T-cell (primary cell): Measurements from ENCODE around the gene WASF1. TPM values are rescaled to one million over a fixed set of nuclear protein-coding genes. Genes with fewer than 3 reads are reported as not detected.

ENCODE experiments used
- ATAC-seq, 4 experiments: fragments of 200-7000 bp in 3 of 4; fragments of 150-1000 bp in 1 of 4; cut with Tn5 transposase; replicated peaks in 1 of 4; 1 replicate in 3 of 4; 2 replicates in 1 of 4; pipeline ENCODE4 v1.10.0; 2021; ENCODE audit warnings: moderate library complexity in 3 of 4, mild to moderate bottlenecking in 2 of 4, moderate number of reproducible peaks in 1 of 4
- CTCF ChIA-PET, 2 donors: fragments of 300-600 bp; sonication (Branson Sonifier 250); formaldehyde crosslinking; loops; one replicate each; lab custom pipeline; 2022; ENCODE audit warnings: antibody characterized with exemption in 2 of 2; lab: Charles Lee
- POLR2A ChIA-PET, 2 donors: fragments of 300-600 bp; sonication (Branson Sonifier 250); formaldehyde crosslinking; loops; one replicate each; lab custom pipeline; 2022; ENCODE audit warnings: antibody characterized with exemption in 2 of 2; lab: Charles Lee
- DNase-seq, 35 experiments: peaks; one replicate each; pipeline versions ENCODE4 v3.0.0 to v3.0.0-alpha.2; 2013 to 2023
- H3K27ac ChIP-seq: one replicate; pipeline ENCODE4 v1.5.1; 2013; ENCODE audit warnings: low read length
- H3K27me3 ChIP-seq, 2 experiments: replicated peaks in 1 of 2; 1 replicate in 1 of 2; 2 replicates in 1 of 2; pipeline versions ENCODE4 v1.6.1 to v1.7.0; 2013; ENCODE audit warnings: low read length in 1 of 2, mixed read lengths in 1 of 2; ENCODE audit not compliant: control insufficient read depth in 2 of 2, insufficient read depth in 2 of 2; ENCODE audit errors: extremely low read depth in 1 of 2
- H3K36me3 ChIP-seq, 2 donors: 1 replicate in 1 of 2; 2 replicates in 1 of 2; pipeline versions ENCODE4 v1.6.1 to v1.7.0; 2013; ENCODE audit warnings: low read length in 1 of 2; ENCODE audit not compliant: control insufficient read depth in 2 of 2, insufficient read depth in 1 of 2; ENCODE audit errors: extremely low read depth in 1 of 2
- H3K4me1 ChIP-seq, 2 experiments: 1 replicate in 1 of 2; 2 replicates in 1 of 2; pipeline versions ENCODE4 v1.6.1 to v1.7.0; 2013; ENCODE audit warnings: low read length in 2 of 2, mixed read lengths in 1 of 2; ENCODE audit not compliant: insufficient read depth in 2 of 2, control insufficient read depth in 1 of 2; ENCODE audit errors: extremely low read depth in 1 of 2
- H3K4me3 ChIP-seq, 2 donors: 1 replicate in 1 of 2; 2 replicates in 1 of 2; pipeline versions ENCODE4 v1.5.1 to v1.7.0; 2013; ENCODE audit warnings: mild to moderate bottlenecking in 2 of 2, low read length in 1 of 2, moderate library complexity in 1 of 2; ENCODE audit not compliant: control insufficient read depth in 1 of 2; ENCODE audit errors: extremely low read depth in 1 of 2
- H3K9me3 ChIP-seq: 2 replicates; pipeline ENCODE4 v1.7.0; 2013
- H3K27ac Mint-ChIP-seq, 2 donors: one replicate each; pipeline ENCODE4 v1.8.0; 2020 to 2021; ENCODE audit warnings: mild to moderate bottlenecking in 2 of 2, mixed read lengths in 2 of 2
- H3K27me3 Mint-ChIP-seq, 2 donors: one replicate each; pipeline ENCODE4 v1.8.0; 2021 to 2022; ENCODE audit warnings: mixed read lengths in 2 of 2
- H3K36me3 Mint-ChIP-seq: one replicate; pipeline ENCODE4 v1.8.0; 2021; ENCODE audit warnings: mixed read lengths
- H3K4me1 Mint-ChIP-seq, 3 donors: one replicate each; pipeline ENCODE4 v1.8.0; 2020 to 2022; ENCODE audit warnings: mixed read lengths in 3 of 3, mild to moderate bottlenecking in 1 of 3
- H3K4me3 Mint-ChIP-seq, 3 donors: one replicate each; pipeline ENCODE4 v1.8.0; 2020 to 2022; ENCODE audit warnings: mild to moderate bottlenecking in 3 of 3, mixed read lengths in 3 of 3, moderate library complexity in 3 of 3
- H3K9me3 Mint-ChIP-seq, 3 donors: one replicate each; pipeline ENCODE4 v1.8.0; 2020 to 2022; ENCODE audit warnings: mixed read lengths in 3 of 3
- WGBS: methylation state at CpG from one replicate; pipeline ENCODE4 v1.1.5; 2013; ENCODE audit warnings: missing lambda C conversion rate; ENCODE audit not compliant: insufficient coverage; 5-methylcytosine and 5-hydroxymethylcytosine counted together
- total RNA-seq, 35 experiments: library from RNA in 6 of 35; stranded (reverse) in 6 of 35; fragments of 120-200 nt in 1 of 35; gene quantifications; one replicate each; pipeline versions ENCODE4 v1.2.1 to v1.2.4 and lab custom pipeline; 2013 to 2026

The WASF1 gene
- total RNA-seq: 1 to 10 TPM in 3 of 5 donors, under 1 TPM in 2; 0.23 to 1.2 (median 1.0) TPM
- total RNA-seq (2013): 0.57 TPM
- 0.07 to 1.4 (median 0.54) reads per million in 29 experiments for total RNA-seq (lab: John Stamatoyannopoulos, UW)

GRCh38 chr6:110179406-110180227, at the start of gene WASF1:
Gene WASF1 (minus strand): TSS chr6:110179670. CDS start chr6:110127601, 52,069 bp downstream.
- peak; percentile 82 to 94 (median 86) for DNase-seq
- H3K36me3 ChIP-seq: peaks cover 0 to 4% of the 10 kb centered on the region in 2 donors
- peak; percentile 86 to 92 (median 88) for ATAC-seq
- ChIA-PET POLR2A (interaction anchor here (0.5 to 1.2 kb wide), 4 partner anchors 41 to 1083 kb away, joined by 3 to 10 read pairs (median 4); partner anchors contain the start of gene CDK19 (in 1 of the 2)), CTCF (interaction anchor here (0.7 to 1.5 kb wide), 5 partner anchors 9 to 1086 kb away, joined by 3 to 13 read pairs (median 3); no protein-coding TSS in a partner anchor)
- Mint-ChIP-seq H3K36me3 (peaks cover 2% of the 10 kb centered on the region), H3K4me3 (peak within 1 kb of the TSS in 2 of 3 donors; percentile 79 to 84), H3K4me1 (peaks cover 5 to 8% (median 7%) of the 10 kb centered on the region in 3 donors), H3K27me3 (peaks cover 3 to 13% of the 10 kb centered on the region in 2 donors), H3K27ac (peak within 1 kb of the TSS; percentile 29 to 42), H3K9me3 (no peaks in the 10 kb centered on the region)
- no peaks in the 10 kb centered on the region for H3K9me3 ChIP-seq
- WGBS: under 1% methylated on average over 47 of the region's 62 CpGs
- H3K4me3 ChIP-seq: peak within 1 kb of the TSS; percentile 86 to 88
- H3K4me1 ChIP-seq: peaks cover 23 to 31% of the 10 kb centered on the region in 2 experiments
- no peaks in the 10 kb centered on the region for H3K27me3 ChIP-seq
- H3K27ac ChIP-seq: peak within 1 kb of the TSS; percentile 79

GRCh38 chr6:110226261-110226660, 46.8 kb upstream of the WASF1 start:
- no peak for ATAC-seq
- Histone ChIP-seq H3K27ac (no peak overlapping the region), H3K27me3 (no peaks in the 10 kb centered on the region), H3K4me1 (no peaks in the 10 kb centered on the region), H3K9me3 (no peaks in the 10 kb centered on the region), H3K4me3 (no peak overlapping the region), H3K36me3 (peaks cover 16 to 41% of the 10 kb centered on the region in 2 donors)
- Mint-ChIP-seq H3K9me3 (no peaks in the 10 kb centered on the region), H3K27ac (no peak overlapping the region), H3K4me1 (no peaks in the 10 kb centered on the region), H3K27me3 (no peaks in the 10 kb centered on the region), H3K4me3 (no peak overlapping the region), H3K36me3 (peaks cover 48% of the 10 kb centered on the region)
- no peak for DNase-seq
- CTCF ChIA-PET: no interaction called here
- POLR2A ChIA-PET: no interaction called here
- WGBS: 100% methylated on average over 1 of the region's 1 CpG

- CTCF ChIA-PET: no interaction called here
- DNase-seq (no peak), ATAC-seq (no peak)
- Mint-ChIP-seq H3K27me3 (no peaks in the 10 kb centered on the region), H3K9me3 (no peaks in the 10 kb centered on the region), H3K36me3 (peaks cover 59% of the 10 kb centered on the region), H3K27ac (no peak overlapping the region), H3K4me3 (no peak overlapping the region), H3K4me1 (no peaks in the 10 kb centered on the region)
- Histone ChIP-seq H3K27me3 (no peaks in the 10 kb centered on the region), H3K9me3 (no peaks in the 10 kb centered on the region), H3K4me1 (no peaks in the 10 kb centered on the region), H3K36me3 (peaks cover 23 to 47% of the 10 kb centered on the region in 2 donors), H3K4me3 (no peak overlapping the region), H3K27ac (no peak overlapping the region)
- POLR2A ChIA-PET: no interaction called here
Observed at GRCh38 chr6:110221738-110222137, 42.3 kb upstream of the WASF1 start.

- POLR2A ChIA-PET: interaction anchor here in 1 of 2 donors (0.9 kb wide), 1 partner anchor 9 kb away, joined by 3 read pairs; no protein-coding TSS in a partner anchor
- Histone ChIP-seq H3K4me3 (no peak overlapping the region), H3K9me3 (no peaks in the 10 kb centered on the region), H3K4me1 (no peaks in the 10 kb centered on the region), H3K27ac (no peak overlapping the region), H3K36me3 (peaks cover 16 to 73% of the 10 kb centered on the region in 2 donors), H3K27me3 (no peaks in the 10 kb centered on the region)
- Mint-ChIP-seq H3K4me1 (no peaks in the 10 kb centered on the region), H3K27ac (no peak overlapping the region), H3K4me3 (no peak overlapping the region), H3K36me3 (peaks cover 59% of the 10 kb centered on the region), H3K9me3 (no peaks in the 10 kb centered on the region), H3K27me3 (no peaks in the 10 kb centered on the region)
- CTCF ChIA-PET: no interaction called here
- ATAC-seq: no peak
- no peak for DNase-seq
- WGBS: no CpG with 5 or more reads among the region's 2 CpGs
Observed at GRCh38 chr6:110217266-110217665, 37.8 kb upstream of the WASF1 start.

GRCh38 chr6:110216140-110216539, 36.7 kb upstream of the WASF1 start:
- no peak overlapping the region for H3K27ac ChIP-seq
- ATAC-seq (no peak), DNase-seq (no peak)
- H3K9me3 ChIP-seq: no peaks in the 10 kb centered on the region
- H3K4me1 ChIP-seq: no peaks in the 10 kb centered on the region
- no peak overlapping the region for H3K4me3 ChIP-seq
- no peaks in the 10 kb centered on the region for H3K4me1 Mint-ChIP-seq
- H3K36me3 Mint-ChIP-seq: peaks cover 64% of the 10 kb centered on the region
- no peaks in the 10 kb centered on the region for H3K9me3 Mint-ChIP-seq
- CTCF ChIA-PET: no interaction called here
- no peaks in the 10 kb centered on the region for H3K27me3 ChIP-seq
- no CpG with 5 or more reads among the region's 5 CpGs for WGBS
- no peak overlapping the region for H3K4me3 Mint-ChIP-seq
- H3K27me3 Mint-ChIP-seq: no peaks in the 10 kb centered on the region
- H3K36me3 ChIP-seq: peaks cover 15 to 78% of the 10 kb centered on the region in 2 donors
- POLR2A ChIA-PET: interaction anchor here (0.6 to 0.7 kb wide), 2 partner anchors 718 to 1484 kb away, joined by 3 to 5 read pairs; no protein-coding TSS in a partner anchor
- H3K27ac Mint-ChIP-seq: no peak overlapping the region

GRCh38 chr6:110214338-110214737, 34.9 kb upstream of the WASF1 start:
- Histone ChIP-seq H3K4me3 (no peak overlapping the region), H3K9me3 (no peaks in the 10 kb centered on the region), H3K27me3 (no peaks in the 10 kb centered on the region), H3K27ac (no peak overlapping the region), H3K36me3 (peaks cover 8 to 66% of the 10 kb centered on the region in 2 donors), H3K4me1 (no peaks in the 10 kb centered on the region)
- peaks cover 66% of the 10 kb centered on the region for H3K36me3 Mint-ChIP-seq
- DNase-seq (no peak), ATAC-seq (no peak)
- 75% methylated on average over 1 of the region's 1 CpG for WGBS
- ChIA-PET POLR2A (interaction anchor here in 1 of 2 donors (0.5 to 0.6 kb wide), 2 partner anchors 19 to 754 kb away, joined by 3 to 9 read pairs; no protein-coding TSS in a partner anchor), CTCF (no interaction called here)
- no peaks in the 10 kb centered on the region for H3K27me3 Mint-ChIP-seq
- no peaks in the 10 kb centered on the region for H3K4me1 Mint-ChIP-seq
- no peak overlapping the region for H3K27ac Mint-ChIP-seq
- no peak overlapping the region for H3K4me3 Mint-ChIP-seq
- H3K9me3 Mint-ChIP-seq: no peaks in the 10 kb centered on the region
